RWPE2 (cell line): Measurements from ENCODE around the gene KLF15.

Experiments used
- ATAC-seq: fragments of 200-7000 bp; cut with Tn5 transposase; 3 replicates; pipeline ENCODE4 v1.9.1; 2021; ENCODE audit warnings: low read depth
- DNase-seq: peaks from one replicate; pipeline ENCODE4 v3.0.0-alpha.2; 2020; ENCODE audit warnings: low spot score
- H3K27ac ChIP-seq: fragments of 450-650 bp; 2 replicates; pipeline ENCODE4 v1.5.1; 2017; ENCODE audit warnings: mild to moderate bottlenecking; ENCODE audit not compliant: poor library complexity, severe bottlenecking
- H3K27me3 ChIP-seq: fragments of 250-450 bp; sonication (Bioruptor Pico); 2 replicates; pipeline ENCODE4 v1.5.1; 2021; ENCODE audit warnings: mild to moderate bottlenecking, moderate library complexity; ENCODE audit not compliant: insufficient read depth, poor library complexity, severe bottlenecking
- H3K36me3 ChIP-seq: fragments of 250-450 bp; sonication (Bioruptor Pico); 2 replicates; pipeline ENCODE4 v1.5.1; 2020; ENCODE audit warnings: low read depth, mild to moderate bottlenecking, moderate library complexity
- H3K4me1 ChIP-seq: fragments of 250-450 bp; sonication (Bioruptor Pico); 2 replicates; pipeline ENCODE4 v1.5.1; 2021; ENCODE audit warnings: mild to moderate bottlenecking, moderate library complexity; ENCODE audit not compliant: insufficient read depth, poor library complexity, severe bottlenecking
- H3K4me3 ChIP-seq: fragments of 250-450 bp; sonication (Bioruptor Pico); 2 replicates; pipeline ENCODE4 v1.5.1; 2021; ENCODE audit warnings: mild to moderate bottlenecking, moderate library complexity; ENCODE audit not compliant: severe bottlenecking
- H3K9me3 ChIP-seq: fragments of 250-450 bp; sonication (Bioruptor Pico); 2 replicates; pipeline ENCODE4 v1.5.1; 2021; ENCODE audit warnings: mild to moderate bottlenecking, moderate library complexity; ENCODE audit not compliant: severe bottlenecking
- TF ChIP-seq, protein P1 (sequence below): fragments of 450-650 bp; IDR thresholded peaks from one replicate; pipeline ENCODE4 v1.5.1; 2017; ENCODE audit warnings: mild to moderate bottlenecking, moderate library complexity; ENCODE audit not compliant: poor library complexity, severe bottlenecking

Gene KLF15

GRCh38 chr3:126342991-126343648 is 14.1 kb downstream of the KLF15 start:
- TF ChIP-seq, protein P1, sequence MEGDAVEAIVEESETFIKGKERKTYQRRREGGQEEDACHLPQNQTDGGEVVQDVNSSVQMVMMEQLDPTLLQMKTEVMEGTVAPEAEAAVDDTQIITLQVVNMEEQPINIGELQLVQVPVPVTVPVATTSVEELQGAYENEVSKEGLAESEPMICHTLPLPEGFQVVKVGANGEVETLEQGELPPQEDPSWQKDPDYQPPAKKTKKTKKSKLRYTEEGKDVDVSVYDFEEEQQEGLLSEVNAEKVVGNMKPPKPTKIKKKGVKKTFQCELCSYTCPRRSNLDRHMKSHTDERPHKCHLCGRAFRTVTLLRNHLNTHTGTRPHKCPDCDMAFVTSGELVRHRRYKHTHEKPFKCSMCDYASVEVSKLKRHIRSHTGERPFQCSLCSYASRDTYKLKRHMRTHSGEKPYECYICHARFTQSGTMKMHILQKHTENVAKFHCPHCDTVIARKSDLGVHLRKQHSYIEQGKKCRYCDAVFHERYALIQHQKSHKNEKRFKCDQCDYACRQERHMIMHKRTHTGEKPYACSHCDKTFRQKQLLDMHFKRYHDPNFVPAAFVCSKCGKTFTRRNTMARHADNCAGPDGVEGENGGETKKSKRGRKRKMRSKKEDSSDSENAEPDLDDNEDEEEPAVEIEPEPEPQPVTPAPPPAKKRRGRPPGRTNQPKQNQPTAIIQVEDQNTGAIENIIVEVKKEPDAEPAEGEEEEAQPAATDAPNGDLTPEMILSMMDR: no peak

GRCh38 chr3:126342211-126342610 is 15.0 kb downstream of the KLF15 start:
- TF ChIP-seq, protein P1: no peak
- DNase-seq (peak; percentile 26), ATAC-seq (no peak)
- H3K27ac ChIP-seq: no peak overlapping the region
- H3K4me1 ChIP-seq: no peaks in the 10 kb centered on the region
- H3K27me3 ChIP-seq: no peaks in the 10 kb centered on the region
- H3K36me3 ChIP-seq: no peaks in the 10 kb centered on the region
- H3K4me3 ChIP-seq: no peak overlapping the region
- H3K9me3 ChIP-seq: no peaks in the 10 kb centered on the region

More at GRCh38 chr3:126342991-126343648, 14.1 kb downstream of the KLF15 start:
- Histone ChIP-seq H3K4me3 (no peak overlapping the region), H3K4me1 (no peaks in the 10 kb centered on the region), H3K27me3 (no peaks in the 10 kb centered on the region), H3K36me3 (no peaks in the 10 kb centered on the region), H3K9me3 (no peaks in the 10 kb centered on the region), H3K27ac (no peak overlapping the region)
- DNase-seq (peak; percentile 52), ATAC-seq (no peak)

GRCh38 chr3:126341755-126342150 is 15.5 kb downstream of the KLF15 start:
- H3K9me3 ChIP-seq: no peaks in the 10 kb centered on the region
- H3K27me3 ChIP-seq: no peaks in the 10 kb centered on the region
- peak; percentile 37 for DNase-seq
- TF ChIP-seq, protein P1: no peak
- no peaks in the 10 kb centered on the region for H3K36me3 ChIP-seq
- H3K4me1 ChIP-seq: no peaks in the 10 kb centered on the region
- no peak overlapping the region for H3K27ac ChIP-seq
- no peak for ATAC-seq
- no peak overlapping the region for H3K4me3 ChIP-seq

DNA sequence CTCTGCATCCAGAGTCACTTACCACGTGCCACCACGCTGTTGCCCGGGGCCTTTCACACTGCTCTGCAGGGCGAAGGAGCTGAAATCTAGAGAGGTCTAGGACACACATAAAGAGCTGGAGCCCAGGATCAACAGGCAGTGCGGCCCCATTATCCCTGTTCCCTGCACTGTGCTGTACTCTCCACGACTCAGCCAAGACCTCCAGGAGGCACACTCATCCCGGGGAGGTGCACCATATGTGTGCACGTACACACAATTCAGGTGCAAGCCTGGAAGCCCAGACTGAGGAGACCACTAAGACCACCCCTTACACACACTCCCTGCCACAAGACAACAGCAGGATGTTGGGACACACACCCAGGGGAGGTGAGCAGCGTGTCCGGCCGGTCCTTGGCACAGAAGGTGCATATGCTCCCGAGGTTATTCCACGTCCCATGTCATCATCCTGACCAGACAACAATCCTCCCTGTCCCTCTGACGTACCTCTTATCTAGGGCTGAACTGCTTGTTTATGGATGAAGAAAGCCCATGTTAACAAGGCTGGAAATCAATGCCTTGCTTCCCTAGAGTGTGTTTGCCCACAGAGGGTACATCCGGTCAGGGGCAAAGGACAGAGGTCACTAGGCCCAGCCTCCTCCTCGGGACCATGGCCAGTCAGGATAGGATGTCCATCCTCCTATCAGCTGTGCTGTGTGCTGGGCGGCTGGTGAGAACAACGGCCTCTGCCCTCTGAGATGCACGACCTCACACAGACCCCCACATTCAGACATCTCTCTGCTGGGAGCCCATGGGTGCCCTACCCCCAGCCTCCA is 16.1 kb downstream of the KLF15 start:
- Histone ChIP-seq H3K27me3 (no peaks in the 10 kb centered on the region), H3K9me3 (no peaks in the 10 kb centered on the region), H3K4me3 (no peak overlapping the region), H3K36me3 (no peaks in the 10 kb centered on the region), H3K27ac (no peak overlapping the region), H3K4me1 (no peaks in the 10 kb centered on the region)
- ATAC-seq (no peak), DNase-seq (peak; percentile 45)
- TF ChIP-seq, protein P1: no peak

DNA sequence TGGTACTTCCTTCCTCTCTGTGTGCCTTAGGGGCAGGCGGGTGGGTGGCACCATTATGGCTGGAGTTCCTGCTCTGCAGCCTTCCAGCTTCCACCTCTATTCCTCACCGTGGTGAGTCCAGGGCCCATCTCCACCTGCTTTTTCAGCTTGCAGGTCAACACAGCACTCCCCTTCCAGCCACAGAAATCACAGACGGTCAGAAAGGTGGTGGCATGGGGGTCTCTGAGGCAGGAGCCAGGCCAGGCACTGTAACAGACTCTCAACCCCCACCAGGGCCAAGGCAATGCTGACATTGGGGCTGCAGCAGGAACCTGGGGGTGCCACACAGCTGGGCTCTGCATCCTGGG is 16.6 kb downstream of the KLF15 start:
- ATAC-seq: no peak

More for the DNA sequence above, 16.6 kb downstream of the KLF15 start:
- TF ChIP-seq, protein P1: no peak
- H3K36me3 ChIP-seq: no peaks in the 10 kb centered on the region
- H3K27me3 ChIP-seq: no peaks in the 10 kb centered on the region
- DNase-seq: peak; percentile 43
- H3K9me3 ChIP-seq: no peaks in the 10 kb centered on the region
- H3K4me3 ChIP-seq: no peak overlapping the region
- no peak overlapping the region for H3K27ac ChIP-seq
- no peaks in the 10 kb centered on the region for H3K4me1 ChIP-seq
